GM18519 (cell line): Measurements from ENCODE around the gene UFSP1.
"Not testable (repeated sequence)": the region's sequence is repeated elsewhere in the genome, so short reads cannot be mapped to it uniquely, and the experiment has no call there.

Source experiments
- ATAC-seq: cut with Tn5 transposase; IDR thresholded peaks from one replicate; pipeline ENCODE4 v1.9.1; 2021; ENCODE audit warnings: mild to moderate bottlenecking, moderate library complexity; ENCODE audit not compliant: unreplicated experiment, low FRiP score

Gene UFSP1

DNA sequence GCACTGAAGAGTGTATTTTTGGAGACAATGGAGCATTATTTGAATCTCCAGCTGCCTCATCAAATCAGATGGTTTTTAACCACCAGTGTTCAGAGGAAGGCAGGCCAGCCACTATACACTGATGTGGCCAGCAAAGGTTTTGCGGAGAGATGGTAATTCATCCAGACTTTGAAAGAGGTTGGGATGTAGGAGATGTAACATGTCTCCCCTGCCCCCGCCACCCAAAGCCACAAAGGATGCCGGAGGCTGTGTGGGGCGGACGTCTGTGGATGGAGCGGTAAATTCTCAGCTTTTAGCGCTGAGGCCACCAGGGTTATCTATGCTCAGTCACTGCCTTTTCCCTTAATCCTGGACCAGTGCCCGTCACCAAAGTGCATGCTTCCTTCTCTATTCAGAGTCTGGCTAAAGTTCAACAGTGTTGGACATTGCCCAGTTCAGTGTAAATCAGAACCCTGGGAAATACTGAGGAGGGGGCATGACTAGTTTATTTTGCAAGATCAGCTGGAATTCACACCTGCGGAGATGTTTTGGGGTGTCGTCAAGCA lies 26.0 kb downstream of the UFSP1 start:
- no peak for ATAC-seq

DNA sequence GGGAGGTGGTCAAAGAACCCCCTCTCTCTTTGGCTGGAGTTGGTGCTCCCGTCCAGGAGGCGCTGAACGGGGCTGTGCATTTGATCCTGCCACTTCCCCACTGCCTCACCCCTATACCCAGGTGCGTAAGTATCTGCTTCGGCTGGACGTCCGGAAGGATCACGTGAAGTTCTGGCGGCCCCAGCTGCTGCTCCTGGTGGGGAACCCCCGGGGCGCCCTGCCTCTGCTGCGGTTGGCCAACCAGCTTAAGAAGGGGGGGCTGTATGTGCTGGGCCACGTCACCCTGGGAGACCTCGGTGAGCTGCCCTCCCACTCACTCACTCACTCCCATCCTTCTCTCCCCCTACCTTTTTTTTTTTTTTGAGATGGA lies 27.9 kb downstream of the UFSP1 start:
- no peak for ATAC-seq

DNA sequence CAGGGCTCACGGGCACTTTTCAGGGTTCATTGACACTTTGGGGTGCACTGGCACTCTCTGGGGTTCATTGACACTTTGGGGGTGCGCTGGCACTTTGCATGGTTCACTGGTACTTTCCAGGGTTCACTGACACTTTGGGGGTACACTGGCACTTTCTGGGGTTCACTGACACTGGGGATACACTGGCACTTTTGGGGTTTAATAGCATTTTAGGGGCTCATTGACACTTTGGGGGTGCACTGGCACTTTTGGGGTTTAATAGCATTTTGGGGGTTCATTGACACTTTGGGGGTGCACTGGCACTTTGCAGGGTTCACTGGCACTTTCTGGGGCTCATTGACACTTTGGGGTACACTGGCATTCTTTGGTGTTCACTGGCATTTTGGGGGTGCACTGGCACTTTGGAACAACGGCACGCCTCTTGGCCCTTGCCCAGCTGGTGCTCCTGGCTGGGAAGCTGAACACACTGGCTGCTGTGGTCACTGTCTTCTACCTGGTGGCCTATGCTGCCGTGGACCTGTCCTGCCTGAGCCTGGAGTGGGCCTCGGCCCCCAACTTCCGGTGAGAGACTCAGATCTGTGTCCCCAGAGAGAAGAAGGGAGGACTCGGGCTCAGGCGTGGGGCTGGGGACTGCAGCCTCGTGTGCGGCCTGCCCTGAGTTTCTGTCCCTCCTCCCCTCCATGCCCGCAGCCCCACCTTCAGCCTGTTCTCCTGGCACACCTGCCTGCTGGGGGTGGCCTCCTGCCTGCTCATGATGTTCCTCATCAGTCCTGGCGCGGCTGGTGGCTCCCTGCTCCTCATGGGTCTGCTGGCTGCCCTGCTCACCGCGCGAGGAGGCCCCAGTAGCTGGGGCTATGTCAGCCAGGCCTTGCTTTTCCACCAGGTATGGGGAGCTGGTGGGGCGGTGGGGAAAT lies 28.6 kb downstream of the UFSP1 start:
- no peak for ATAC-seq

DNA sequence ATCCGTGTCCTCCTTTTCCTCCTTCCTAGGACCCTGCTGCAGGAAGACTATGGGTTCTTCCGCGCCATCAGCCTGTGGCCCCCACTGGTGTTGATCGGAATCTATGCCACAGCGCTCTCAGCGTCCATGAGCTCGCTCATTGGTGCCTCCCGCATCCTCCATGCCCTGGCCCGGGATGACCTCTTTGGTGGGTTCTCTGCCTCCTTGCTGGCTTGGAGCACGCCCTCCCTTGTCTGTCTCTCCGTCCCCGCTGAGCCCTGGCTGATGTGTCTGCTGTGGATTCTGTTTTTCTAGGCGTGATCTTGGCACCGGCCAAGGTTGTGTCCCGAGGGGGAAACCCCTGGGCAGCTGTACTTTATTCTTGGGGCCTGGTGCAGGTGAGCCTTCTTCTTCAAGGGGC lies 29.7 kb downstream of the UFSP1 start:
- no peak for ATAC-seq

DNA sequence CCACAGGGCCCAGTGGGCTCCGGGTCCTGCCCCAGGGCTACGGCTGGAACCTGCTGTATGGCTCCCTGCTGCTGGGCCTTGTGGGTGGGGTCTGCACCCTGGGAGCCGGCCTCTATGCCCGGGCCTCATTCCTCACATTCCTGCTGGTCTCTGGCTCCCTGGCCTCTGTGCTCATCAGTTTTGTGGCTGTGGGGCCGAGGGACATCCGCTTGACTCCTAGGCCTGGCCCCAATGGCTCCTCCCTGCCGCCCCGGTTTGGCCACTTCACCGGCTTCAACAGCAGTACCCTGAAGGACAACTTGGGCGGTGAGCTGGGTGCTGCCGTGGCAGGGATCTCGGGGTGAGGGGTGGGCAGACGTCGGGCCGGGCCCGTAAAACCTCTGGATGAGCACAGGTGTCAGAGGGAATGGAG lies 32.6 kb downstream of the UFSP1 start:
- no peak for ATAC-seq

DNA sequence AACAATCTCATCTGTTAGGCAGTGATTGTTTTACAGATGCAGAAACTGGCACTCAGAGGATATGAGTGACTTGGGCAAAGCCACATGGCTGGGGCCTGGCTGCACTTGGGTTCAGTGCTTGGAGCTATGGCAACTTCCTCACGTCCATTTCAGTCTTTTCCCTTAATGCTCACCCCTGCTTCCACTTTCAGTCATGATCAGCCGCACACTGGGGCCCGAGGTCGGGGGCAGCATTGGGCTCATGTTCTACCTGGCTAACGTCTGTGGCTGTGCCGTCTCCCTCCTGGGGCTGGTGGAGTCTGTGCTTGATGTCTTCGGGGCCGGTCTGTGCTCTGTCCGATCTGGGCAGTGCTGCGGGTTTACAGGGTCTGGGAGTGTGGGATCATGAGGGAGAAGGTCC lies 34.0 kb downstream of the UFSP1 start:
- no peak for ATAC-seq

DNA sequence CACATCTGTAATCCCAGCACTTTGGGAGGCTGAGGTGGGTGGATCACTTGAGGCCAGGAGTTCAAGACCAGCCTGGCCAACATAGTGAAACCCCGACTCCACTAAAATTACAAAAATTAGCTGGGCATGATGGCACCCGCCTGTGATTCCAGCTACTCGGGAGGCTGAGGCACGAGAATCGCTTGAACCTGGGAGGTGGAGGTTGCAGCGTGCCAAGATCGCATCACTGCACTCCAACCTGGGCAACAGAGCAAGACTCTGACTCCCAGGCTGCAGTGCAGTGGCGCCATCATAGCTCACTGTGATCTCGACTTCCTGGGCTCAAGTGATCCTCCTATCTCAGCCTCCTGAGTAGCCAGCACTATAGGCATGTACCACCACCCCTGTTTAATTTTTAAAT lies 34.6 kb downstream of the UFSP1 start:
- not testable (repeated sequence) for ATAC-seq

DNA sequence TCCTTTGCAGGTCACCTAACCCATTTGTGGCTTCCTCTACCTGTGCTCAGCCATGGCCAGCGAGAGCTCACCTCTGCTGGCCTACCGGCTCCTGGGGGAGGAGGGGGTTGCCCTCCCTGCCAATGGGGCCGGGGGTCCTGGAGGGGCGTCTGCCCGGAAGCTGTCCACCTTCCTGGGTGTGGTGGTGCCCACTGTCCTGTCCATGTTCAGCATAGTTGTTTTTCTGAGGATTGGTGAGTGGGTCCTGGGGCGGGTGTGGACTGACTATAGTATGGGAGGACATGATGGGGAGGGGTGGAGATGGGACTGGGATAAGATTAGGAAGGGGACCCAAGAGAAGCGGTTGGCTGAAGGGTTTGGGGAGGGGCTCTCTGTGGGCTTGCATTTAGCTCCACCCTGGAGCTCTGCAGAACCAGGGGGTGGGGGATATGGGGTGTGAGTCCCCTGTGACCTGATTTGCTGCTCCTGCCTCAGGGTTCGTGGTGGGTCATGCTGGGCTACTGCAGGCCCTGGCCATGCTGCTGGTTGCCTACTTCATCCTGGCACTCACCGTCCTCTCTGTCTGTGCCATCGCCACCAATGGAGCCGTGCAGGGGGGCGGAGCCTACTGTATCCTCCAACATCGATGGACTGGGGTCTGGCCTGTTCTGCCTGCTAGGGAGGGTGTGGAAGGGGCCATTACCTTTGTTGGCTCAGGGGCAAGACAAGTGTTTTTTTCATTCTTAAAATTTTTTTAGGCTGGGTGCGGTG lies 35.2 kb downstream of the UFSP1 start:
- ATAC-seq = no peak

DNA sequence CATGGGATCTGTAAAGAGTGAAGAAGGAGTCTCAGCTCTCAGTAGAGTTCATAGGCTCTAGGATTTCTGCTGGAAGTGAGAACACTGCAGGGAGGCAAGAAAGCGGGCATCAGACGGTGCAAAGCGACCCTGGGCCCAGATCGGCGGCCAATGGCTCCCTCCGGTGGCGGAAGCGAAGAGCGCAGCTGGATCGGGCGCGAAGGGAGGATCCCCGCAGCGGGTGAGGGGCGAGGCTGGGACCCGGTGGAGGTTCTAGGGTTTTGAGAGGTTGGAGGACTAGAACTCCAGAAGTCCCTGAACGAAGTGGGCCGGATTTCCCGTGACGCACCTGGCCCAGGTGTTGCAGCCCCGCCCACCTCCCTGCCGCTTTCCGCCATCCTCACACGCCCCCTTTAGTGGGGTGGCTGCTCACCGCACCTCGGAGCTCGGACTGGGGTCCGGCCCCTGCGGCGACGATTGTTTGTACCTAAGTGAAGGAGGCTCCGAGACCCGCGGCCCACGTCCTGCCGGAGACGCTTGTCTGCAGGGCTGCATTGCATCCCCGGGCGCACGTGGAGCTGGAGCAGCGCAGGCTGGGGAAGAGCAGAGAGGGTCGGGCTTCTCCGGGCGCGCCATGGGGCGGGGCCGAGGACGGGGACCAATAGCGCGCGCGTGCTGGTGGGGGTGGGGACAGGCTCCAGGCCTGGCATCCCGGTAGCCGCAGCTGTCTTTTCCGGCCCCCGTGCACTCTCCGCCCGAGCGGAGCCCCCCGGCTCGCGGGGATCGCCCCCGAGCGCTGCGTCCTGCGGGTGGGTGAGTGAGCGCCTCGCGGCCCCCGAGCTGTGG lies 37.3 kb downstream of the UFSP1 start, which contains the start of gene SLC12A9:
SLC12A9 (plus strand) TSS at position 666 of the 825 bp plus-strand sequence. CDS start 1,485 bp downstream, outside the sequence.
- no peak for ATAC-seq

DNA sequence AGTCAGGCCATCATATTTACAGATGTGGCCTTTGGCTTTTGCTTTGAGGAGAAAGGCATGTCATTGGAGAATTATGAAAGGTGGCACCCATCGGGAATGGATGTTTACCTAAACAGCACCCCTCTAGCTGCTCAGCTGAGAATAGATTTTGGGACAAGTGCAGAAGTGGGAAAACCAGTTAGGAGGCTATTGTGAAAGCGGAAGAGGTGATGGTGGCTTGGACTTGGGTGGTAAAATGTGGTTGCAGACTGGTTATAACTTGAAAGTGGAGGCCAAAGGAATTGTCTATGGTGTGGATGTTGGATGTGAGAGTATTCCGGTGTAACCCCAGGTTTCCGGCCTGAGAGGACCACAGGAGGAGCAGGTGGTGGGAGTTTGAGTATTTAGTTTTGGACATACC lies 42.2 kb downstream of the UFSP1 start:
- no peak for ATAC-seq

DNA sequence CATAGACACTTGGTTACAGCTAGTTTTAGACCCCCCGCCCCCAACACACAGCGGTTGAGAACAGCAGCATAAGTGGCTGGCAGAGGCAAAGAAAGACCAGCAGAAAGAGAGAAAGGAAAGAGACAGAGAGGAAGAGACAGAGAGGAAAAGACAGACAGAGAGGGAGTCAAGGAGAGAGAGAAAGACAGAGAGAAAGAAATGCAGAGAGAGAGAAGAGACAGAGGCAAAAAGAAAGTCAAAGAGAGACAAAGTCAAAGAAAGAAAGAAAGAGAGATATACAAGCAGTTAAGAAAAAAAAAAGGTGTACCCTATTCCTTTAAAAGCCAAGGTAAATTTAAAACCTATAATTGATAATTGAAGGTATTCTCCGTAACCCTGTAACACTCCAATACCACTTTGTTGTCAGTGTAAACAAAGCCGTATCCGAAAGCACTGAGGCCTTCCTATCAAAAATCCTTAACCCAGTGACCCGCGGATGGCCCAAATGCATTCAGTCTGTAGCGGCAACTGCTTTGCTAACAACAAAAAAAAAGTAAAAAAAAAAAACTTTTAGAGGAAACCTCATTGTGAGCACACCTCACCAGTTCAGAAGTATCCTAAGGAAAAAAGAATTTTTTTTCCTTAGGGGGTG lies 48.9 kb downstream of the UFSP1 start:
- ATAC-seq = no peak

DNA sequence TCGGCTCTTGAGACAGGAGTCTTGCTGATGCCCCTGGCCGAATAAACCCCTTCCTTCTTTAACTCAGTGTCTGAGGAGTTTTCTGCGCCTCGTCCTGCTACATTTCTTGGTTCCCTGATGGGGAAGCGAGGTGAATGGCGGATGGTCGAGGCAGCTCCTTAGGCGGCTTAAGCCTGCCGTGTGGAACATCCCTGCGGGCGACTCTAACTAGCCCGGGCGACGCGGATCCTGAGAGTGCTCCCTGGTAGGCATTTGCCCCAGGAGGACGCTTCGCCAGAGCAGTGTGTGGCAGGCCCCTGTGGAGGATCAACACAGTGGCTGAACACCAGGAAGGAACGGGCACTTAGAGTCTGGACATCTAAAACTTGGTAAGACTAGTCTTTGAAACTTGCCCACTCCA lies 50.2 kb downstream of the UFSP1 start:
- no peak for ATAC-seq
